Ishikawa (cell line): ENCODE measurements around the gene KLHDC4.

ENCODE experiments used
- NFIC ChIP-seq: IDR thresholded peaks from 2 replicates; pipeline ENCODE4 v1.6.1; 2012
- TF ChIP-seq, protein P1 (sequence below): IDR thresholded peaks from 2 replicates; pipeline ENCODE4 v1.6.1; 2012; ENCODE audit warnings: low read depth, mild to moderate bottlenecking

- TF ChIP-seq, protein P1, sequence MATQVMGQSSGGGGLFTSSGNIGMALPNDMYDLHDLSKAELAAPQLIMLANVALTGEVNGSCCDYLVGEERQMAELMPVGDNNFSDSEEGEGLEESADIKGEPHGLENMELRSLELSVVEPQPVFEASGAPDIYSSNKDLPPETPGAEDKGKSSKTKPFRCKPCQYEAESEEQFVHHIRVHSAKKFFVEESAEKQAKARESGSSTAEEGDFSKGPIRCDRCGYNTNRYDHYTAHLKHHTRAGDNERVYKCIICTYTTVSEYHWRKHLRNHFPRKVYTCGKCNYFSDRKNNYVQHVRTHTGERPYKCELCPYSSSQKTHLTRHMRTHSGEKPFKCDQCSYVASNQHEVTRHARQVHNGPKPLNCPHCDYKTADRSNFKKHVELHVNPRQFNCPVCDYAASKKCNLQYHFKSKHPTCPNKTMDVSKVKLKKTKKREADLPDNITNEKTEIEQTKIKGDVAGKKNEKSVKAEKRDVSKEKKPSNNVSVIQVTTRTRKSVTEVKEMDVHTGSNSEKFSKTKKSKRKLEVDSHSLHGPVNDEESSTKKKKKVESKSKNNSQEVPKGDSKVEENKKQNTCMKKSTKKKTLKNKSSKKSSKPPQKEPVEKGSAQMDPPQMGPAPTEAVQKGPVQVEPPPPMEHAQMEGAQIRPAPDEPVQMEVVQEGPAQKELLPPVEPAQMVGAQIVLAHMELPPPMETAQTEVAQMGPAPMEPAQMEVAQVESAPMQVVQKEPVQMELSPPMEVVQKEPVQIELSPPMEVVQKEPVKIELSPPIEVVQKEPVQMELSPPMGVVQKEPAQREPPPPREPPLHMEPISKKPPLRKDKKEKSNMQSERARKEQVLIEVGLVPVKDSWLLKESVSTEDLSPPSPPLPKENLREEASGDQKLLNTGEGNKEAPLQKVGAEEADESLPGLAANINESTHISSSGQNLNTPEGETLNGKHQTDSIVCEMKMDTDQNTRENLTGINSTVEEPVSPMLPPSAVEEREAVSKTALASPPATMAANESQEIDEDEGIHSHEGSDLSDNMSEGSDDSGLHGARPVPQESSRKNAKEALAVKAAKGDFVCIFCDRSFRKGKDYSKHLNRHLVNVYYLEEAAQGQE = no peak
- no peak for TF ChIP-seq NFIC
These were observed 100.6 kb downstream of the KLHDC4 start for GRCh38 chr16:87665193-87665592.
